DND-41 (cell line): ENCODE measurements around the gene LAPTM4A.

Source experiments
- ATAC-seq: fragments of 200-7000 bp; cut with Tn5 transposase; 3 replicates; pipeline ENCODE4 v1.9.1; 2021; ENCODE audit warnings: low read depth; ENCODE audit not compliant: insufficient read depth
- DNase-seq: peaks from one replicate; pipeline ENCODE4 v3.0.0-alpha.2; 2020
- H2AFZ ChIP-seq: 2 replicates; pipeline ENCODE4 v1.6.0; 2012; ENCODE audit warnings: low read depth, low read length
- H3K27ac ChIP-seq: 2 replicates; pipeline ENCODE4 v1.5.1; 2012; ENCODE audit warnings: low read length, inconsistent platforms
- H3K27me3 ChIP-seq: fragments of 200-600 bp; sonication (generic); 2 replicates; pipeline ENCODE4 v1.6.0; 2012; ENCODE audit warnings: low read length, mild to moderate bottlenecking, inconsistent platforms; ENCODE audit not compliant: insufficient read depth, poor library complexity
- H3K36me3 ChIP-seq: 2 replicates; pipeline ENCODE4 v1.5.1; 2012; ENCODE audit warnings: low read length, inconsistent platforms; ENCODE audit not compliant: insufficient read depth
- H3K4me1 ChIP-seq: 2 replicates; pipeline ENCODE4 v1.5.1; 2012; ENCODE audit warnings: mild to moderate bottlenecking, low read length; ENCODE audit not compliant: insufficient read depth
- H3K4me2 ChIP-seq: 2 replicates; pipeline ENCODE4 v1.6.0; 2012; ENCODE audit warnings: mild to moderate bottlenecking, moderate library complexity, low read length, inconsistent platforms; ENCODE audit not compliant: insufficient read depth
- H3K4me3 ChIP-seq, 2 experiments: fragments of 200-600 bp in 1 of 2; shearing (Covaris generic) in 1 of 2; 2 replicates each; pipeline ENCODE4 v1.5.1; 2012 to 2016; ENCODE audit warnings: inconsistent platforms in 2 of 2, low read length in 2 of 2, mild to moderate bottlenecking in 2 of 2, low read depth in 1 of 2, moderate library complexity in 1 of 2
- H3K79me2 ChIP-seq: 2 replicates; pipeline ENCODE4 v1.6.0; 2012; ENCODE audit warnings: low read length, inconsistent platforms; ENCODE audit not compliant: insufficient read depth
- H3K9ac ChIP-seq: 2 replicates; pipeline ENCODE4 v1.6.0; 2012; ENCODE audit warnings: low read depth, mild to moderate bottlenecking, inconsistent platforms, low read length, moderate library complexity
- H3K9me3 ChIP-seq: 2 replicates; pipeline ENCODE4 v1.5.1; 2012; ENCODE audit warnings: low read length, moderate library complexity, mild to moderate bottlenecking, inconsistent platforms; ENCODE audit not compliant: insufficient read depth, severe bottlenecking
- H4K20me1 ChIP-seq: 2 replicates; pipeline ENCODE4 v1.6.0; 2012; ENCODE audit warnings: low read length; ENCODE audit not compliant: insufficient read depth
- EZH2 ChIP-seq: IDR thresholded peaks from 3 replicates; pipeline ENCODE4 v1.6.1; 2012; ENCODE audit warnings: borderline replicate concordance, low read depth, mild to moderate bottlenecking, moderate library complexity, low read length, inconsistent platforms; ENCODE audit not compliant: severe bottlenecking
- TF ChIP-seq, protein P1 (sequence below): IDR thresholded peaks from 2 replicates; pipeline ENCODE4 v1.5.1; 2012; ENCODE audit warnings: borderline replicate concordance, low read length, moderate library complexity, mild to moderate bottlenecking; ENCODE audit not compliant: poor library complexity, severe bottlenecking; ENCODE audit errors: extremely low read depth

The LAPTM4A gene

DNA sequence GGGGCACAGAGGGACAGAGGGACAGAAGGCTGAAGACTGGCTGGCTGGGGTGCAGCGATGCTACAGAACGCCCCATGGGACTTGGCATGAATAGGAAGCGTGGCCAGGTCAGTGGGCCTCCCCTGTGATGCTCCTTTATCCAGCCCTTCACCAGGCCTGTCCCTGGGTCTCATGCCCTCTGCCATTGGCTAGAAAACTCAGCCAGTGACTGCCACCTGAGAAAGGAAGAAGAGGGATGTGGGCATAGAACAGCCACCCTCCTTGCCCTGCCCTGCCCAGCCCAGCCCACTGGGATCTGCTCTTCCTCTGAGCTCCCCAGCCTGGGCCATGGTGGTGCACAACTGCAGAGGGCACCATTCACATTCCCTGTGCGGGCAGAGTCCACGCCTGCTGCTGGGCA, 10.5 kb upstream of the LAPTM4A start:
- H3K27me3 ChIP-seq: peaks cover 5% of the 10 kb centered on the region
- no peaks in the 10 kb centered on the region for H3K4me1 ChIP-seq
- DNase-seq (no peak), ATAC-seq (no peak)
- H3K9ac ChIP-seq: no peak overlapping the region
- no peak overlapping the region for H3K4me3 ChIP-seq
- no peak overlapping the region for H2AFZ ChIP-seq
- H3K36me3 ChIP-seq: no peaks in the 10 kb centered on the region
- TF ChIP-seq, protein P1, sequence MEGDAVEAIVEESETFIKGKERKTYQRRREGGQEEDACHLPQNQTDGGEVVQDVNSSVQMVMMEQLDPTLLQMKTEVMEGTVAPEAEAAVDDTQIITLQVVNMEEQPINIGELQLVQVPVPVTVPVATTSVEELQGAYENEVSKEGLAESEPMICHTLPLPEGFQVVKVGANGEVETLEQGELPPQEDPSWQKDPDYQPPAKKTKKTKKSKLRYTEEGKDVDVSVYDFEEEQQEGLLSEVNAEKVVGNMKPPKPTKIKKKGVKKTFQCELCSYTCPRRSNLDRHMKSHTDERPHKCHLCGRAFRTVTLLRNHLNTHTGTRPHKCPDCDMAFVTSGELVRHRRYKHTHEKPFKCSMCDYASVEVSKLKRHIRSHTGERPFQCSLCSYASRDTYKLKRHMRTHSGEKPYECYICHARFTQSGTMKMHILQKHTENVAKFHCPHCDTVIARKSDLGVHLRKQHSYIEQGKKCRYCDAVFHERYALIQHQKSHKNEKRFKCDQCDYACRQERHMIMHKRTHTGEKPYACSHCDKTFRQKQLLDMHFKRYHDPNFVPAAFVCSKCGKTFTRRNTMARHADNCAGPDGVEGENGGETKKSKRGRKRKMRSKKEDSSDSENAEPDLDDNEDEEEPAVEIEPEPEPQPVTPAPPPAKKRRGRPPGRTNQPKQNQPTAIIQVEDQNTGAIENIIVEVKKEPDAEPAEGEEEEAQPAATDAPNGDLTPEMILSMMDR: no peak
- TF ChIP-seq EZH2: no peak
- H3K79me2 ChIP-seq: no peaks in the 10 kb centered on the region
- H4K20me1 ChIP-seq: no peaks in the 10 kb centered on the region
- H3K9me3 ChIP-seq: no peaks in the 10 kb centered on the region
- H3K27ac ChIP-seq: no peak overlapping the region
- no peak overlapping the region for H3K4me2 ChIP-seq

DNA sequence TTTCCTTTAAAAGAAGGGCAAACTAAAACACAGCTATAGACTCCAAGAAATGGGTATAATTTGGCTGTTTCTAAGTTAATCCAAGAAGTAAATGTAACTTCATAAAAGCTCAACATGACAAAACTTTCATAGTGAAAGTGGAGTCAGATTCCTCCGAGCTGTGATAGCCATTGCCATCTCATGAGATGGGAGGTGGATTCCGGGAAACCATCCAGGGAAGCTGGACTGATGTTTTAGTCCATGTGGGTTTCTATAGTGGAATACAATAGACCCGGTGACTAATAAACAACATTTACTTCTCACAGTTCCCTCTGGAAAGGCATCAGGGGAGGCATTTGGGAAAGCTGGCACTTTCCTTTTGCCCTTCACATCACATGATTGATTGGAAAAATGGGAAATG, 10.0 kb upstream of the LAPTM4A start:
- Histone ChIP-seq H3K9me3 (no peaks in the 10 kb centered on the region), H3K27ac (no peak overlapping the region), H3K27me3 (peaks cover 10% of the 10 kb centered on the region), H3K4me3 (no peak overlapping the region), H3K9ac (no peak overlapping the region), H3K4me1 (no peaks in the 10 kb centered on the region), H3K79me2 (no peaks in the 10 kb centered on the region), H2AFZ (no peak overlapping the region), H4K20me1 (no peaks in the 10 kb centered on the region), H3K36me3 (no peaks in the 10 kb centered on the region), H3K4me2 (no peak overlapping the region)
- no peak for TF ChIP-seq EZH2
- TF ChIP-seq, protein P1: no peak
- ATAC-seq (no peak), DNase-seq (no peak)

DNA sequence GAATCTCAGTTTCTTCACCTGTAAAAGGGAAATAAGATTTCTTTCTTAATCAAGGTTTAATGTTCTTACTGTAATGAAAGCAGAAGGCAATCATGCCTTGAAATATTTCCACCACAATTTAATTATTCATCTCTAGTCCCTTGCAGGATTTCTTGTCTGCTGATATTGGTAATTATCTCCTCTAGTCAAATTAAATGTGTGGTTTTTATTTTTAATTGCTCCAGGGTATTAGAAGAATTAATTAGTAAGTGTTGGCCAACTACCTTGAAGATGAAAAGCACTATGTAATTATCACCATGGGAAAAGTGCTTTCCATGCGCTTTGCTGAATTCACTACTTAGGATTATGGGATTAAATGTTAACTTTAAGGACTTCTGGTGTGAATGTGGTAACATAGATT, 8.7 kb upstream of the LAPTM4A start:
- ATAC-seq (no peak), DNase-seq (no peak)
- Histone ChIP-seq H3K9me3 (no peaks in the 10 kb centered on the region), H3K79me2 (no peaks in the 10 kb centered on the region), H3K27ac (no peak overlapping the region), H3K4me3 (no peak overlapping the region), H4K20me1 (no peaks in the 10 kb centered on the region), H2AFZ (no peak overlapping the region), H3K9ac (no peak overlapping the region), H3K4me1 (no peaks in the 10 kb centered on the region), H3K36me3 (no peaks in the 10 kb centered on the region), H3K4me2 (no peak overlapping the region), H3K27me3 (peaks cover 13% of the 10 kb centered on the region)
- TF ChIP-seq, protein P1: no peak
- no peak for TF ChIP-seq EZH2

DNA sequence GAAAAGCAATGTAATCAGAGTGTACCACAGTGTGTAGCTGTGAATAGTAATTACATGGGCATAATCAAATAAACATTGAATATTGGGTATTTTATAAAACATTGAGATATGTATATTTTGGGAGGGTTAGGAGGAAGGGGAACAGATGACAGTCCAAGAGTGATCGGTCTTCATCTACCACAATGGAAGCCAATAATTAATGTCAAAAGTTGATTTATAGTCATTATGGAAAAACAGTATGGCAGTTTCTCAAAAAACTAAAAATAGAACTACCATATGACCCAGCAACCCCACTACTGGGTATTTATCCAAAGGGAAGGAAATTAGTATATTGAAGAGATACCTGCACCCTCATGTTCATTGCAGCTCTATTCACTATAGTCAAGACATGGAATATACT, 5.8 kb upstream of the LAPTM4A start:
- Histone ChIP-seq H3K27me3 (peaks cover 16% of the 10 kb centered on the region), H3K36me3 (no peaks in the 10 kb centered on the region), H3K4me2 (no peak overlapping the region), H3K9me3 (no peaks in the 10 kb centered on the region), H3K9ac (no peak overlapping the region), H3K4me3 (no peak overlapping the region), H3K27ac (no peak overlapping the region), H3K4me1 (peaks cover 6% of the 10 kb centered on the region), H2AFZ (no peak overlapping the region), H4K20me1 (no peaks in the 10 kb centered on the region), H3K79me2 (no peaks in the 10 kb centered on the region)
- DNase-seq: no peak
- no peak for ATAC-seq
- TF ChIP-seq, protein P1: no peak
- no peak for TF ChIP-seq EZH2
